ENCODE results near the gene IGSF3.

DNA sequence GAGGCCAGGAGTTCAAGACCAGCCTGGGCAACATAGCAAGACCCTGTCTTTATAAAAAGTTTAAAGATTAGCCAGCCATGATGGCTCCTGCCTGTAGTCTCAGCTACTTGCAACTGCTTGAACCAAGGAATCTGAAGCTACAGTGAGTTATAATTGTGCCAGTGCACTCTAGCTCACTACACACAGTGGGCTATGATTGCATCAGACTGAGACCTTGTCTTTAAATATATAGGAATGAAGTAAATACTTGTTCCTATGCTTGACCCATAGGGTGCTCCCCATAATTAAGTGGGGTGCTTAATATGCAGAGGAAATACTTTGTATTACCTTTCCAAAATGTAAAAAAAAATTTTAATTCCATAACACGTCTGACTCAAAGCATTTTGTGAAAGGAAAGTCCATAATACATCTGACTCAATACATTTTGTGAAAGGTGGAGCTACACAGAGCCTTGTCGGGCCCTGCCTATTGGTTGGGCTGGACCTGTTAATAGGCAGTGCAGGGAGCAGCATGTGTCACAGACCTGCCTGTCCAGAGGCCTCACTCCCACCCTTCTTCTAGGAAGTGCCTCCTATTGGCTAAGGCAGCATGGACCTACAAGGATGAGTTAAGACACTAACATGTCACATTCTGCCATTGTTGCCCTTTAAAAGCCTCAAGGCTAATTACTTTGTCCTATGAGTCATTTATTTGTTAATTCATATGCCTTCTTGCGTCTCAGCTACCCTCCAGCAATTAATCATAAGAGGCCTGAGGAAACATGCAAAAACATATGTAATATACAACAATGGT is 130.3 kb downstream of the IGSF3 start:
- TF ChIP-seq, protein P1, sequence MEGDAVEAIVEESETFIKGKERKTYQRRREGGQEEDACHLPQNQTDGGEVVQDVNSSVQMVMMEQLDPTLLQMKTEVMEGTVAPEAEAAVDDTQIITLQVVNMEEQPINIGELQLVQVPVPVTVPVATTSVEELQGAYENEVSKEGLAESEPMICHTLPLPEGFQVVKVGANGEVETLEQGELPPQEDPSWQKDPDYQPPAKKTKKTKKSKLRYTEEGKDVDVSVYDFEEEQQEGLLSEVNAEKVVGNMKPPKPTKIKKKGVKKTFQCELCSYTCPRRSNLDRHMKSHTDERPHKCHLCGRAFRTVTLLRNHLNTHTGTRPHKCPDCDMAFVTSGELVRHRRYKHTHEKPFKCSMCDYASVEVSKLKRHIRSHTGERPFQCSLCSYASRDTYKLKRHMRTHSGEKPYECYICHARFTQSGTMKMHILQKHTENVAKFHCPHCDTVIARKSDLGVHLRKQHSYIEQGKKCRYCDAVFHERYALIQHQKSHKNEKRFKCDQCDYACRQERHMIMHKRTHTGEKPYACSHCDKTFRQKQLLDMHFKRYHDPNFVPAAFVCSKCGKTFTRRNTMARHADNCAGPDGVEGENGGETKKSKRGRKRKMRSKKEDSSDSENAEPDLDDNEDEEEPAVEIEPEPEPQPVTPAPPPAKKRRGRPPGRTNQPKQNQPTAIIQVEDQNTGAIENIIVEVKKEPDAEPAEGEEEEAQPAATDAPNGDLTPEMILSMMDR (IDR thresholded peaks at IDR 0.05; ENCODE audit: low read depth, low read length): no peak
- TF ChIP-seq MAX (IDR thresholded peaks at IDR 0.05; ENCODE audit: low read depth, low read length): no peak
- TF ChIP-seq POLR2A (IDR thresholded peaks at IDR 0.05; ENCODE audit: extremely low read depth, insufficient read length): no peak
- TF ChIP-seq MYC (IDR thresholded peaks at IDR 0.05; ENCODE audit: low read depth, low read length): no peak
